GM21447 (cell line): ENCODE data around the gene FAM83D.

ENCODE experiments used
- ATAC-seq: cut with Tn5 transposase; IDR thresholded peaks from one replicate; pipeline ENCODE4 v1.9.1; 2021; ENCODE audit not compliant: unreplicated experiment

FAM83D gene

GRCh38 chr20:38894091-38894847, 31.9 kb upstream of the FAM83D start:
- ATAC-seq, result no peak

DNA sequence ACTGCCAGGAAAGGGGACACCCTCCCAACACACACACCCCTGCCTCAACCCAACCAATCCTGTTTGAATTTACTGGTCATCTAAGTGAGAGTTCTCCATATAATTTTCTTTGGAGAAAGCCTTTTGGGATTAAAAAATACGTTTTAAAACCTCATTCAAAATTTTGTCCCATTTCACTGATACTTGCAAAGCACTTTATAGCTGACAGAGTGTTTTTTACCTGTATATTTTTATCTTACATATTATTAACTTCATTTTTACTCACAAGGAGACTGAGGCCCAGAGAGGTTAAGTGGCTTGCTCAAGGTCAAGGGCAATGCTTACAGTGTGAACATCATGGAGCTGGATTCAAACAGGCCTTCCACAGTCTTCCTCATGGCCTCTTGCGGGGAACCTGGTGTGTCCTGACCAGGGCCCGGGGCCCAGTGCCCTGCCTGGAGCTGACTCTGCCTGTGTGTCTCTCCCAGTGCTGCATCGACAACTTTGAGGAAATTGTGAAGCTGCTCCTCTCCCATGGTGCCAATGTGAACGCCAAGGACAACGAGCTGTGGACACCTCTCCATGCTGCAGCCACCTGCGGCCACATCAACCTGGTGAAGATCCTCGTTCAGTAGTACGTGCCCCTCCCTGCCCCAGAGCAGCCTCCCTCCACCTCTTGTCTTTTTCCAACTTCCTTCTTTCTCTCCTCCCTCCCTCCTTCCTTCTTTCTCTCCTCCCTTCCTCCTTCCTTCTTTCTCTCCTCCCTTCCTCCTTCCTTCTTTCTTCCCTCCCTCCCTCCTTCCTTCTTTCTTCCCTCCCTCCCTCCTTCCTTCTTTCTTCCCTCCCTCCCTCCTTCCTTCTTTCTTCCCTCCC, 30.9 kb upstream of the FAM83D start:
- no peak for ATAC-seq

GRCh38 chr20:38896009-38896594, 30.1 kb upstream of the FAM83D start:
- ATAC-seq, result no peak

GRCh38 chr20:38897267-38897666, 28.9 kb upstream of the FAM83D start:
- no peak for ATAC-seq

GRCh38 chr20:38900606-38901005, 25.6 kb upstream of the FAM83D start:
- no peak for ATAC-seq

DNA sequence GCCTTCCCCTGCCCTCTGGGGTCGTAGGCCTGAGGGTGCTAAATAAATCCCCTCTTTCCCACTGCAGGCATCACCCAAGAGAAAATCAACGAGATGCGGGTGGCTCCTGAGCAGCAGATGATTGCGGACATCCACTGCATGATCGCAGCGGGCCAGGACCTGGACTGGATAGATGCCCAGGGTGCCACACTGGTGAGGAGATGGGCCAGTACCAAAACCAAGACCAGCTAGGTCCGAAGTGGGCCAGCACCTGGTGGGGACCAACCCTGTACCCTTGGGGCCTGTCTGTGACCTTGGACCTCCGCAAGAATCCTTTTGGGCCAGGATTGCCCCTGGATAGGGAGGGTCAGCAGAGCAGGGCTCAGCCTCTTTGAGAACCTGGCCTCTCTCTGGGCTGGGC, 23.6 kb upstream of the FAM83D start:
- ATAC-seq, result no peak

GRCh38 chr20:38903335-38903734, 22.9 kb upstream of the FAM83D start:
- ATAC-seq, result no peak

GRCh38 chr20:38905375-38905774, 20.8 kb upstream of the FAM83D start:
- ATAC-seq, result no peak

GRCh38 chr20:38907918-38908677, 18.1 kb upstream of the FAM83D start:
- no peak for ATAC-seq

DNA sequence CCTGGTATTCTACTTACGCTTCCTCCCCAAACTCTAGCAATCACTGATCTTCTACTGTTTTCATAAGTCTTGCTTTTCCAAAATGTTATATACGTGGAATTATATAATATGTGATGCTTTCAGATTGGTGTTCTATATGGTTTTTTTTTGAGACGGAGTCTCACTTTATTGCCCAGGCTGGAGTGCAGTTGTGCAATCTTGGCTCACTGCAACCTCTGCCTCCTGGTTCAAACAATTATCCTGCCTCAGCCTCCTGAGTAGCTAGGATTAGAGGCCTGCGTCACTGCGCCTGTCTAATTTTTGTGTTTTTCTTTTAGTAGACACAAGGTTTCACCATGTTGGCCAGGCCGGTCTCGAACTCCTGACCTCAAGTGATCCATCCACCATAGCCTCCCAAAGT, 10.9 kb upstream of the FAM83D start:
- ATAC-seq, result no peak

GRCh38 chr20:38917657-38918056, 8.6 kb upstream of the FAM83D start:
- no peak for ATAC-seq

DNA sequence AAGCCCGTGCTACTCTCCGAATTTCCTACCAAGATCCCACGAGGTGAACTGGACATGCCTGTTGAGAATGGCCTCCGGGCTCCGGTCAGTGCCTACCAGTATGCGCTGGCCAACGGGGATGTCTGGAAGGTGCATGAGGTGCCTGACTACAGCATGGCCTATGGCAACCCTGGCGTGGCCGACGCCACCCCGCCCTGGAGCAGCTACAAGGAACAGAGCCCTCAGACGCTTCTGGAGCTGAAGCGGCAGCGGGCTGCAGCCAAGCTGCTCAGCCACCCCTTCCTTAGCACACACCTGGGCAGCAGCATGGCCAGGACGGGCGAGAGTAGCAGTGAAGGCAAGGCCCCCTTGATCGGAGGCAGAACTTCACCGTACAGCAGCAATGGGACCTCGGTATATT, 8.0 kb upstream of the FAM83D start:
- no peak for ATAC-seq

DNA sequence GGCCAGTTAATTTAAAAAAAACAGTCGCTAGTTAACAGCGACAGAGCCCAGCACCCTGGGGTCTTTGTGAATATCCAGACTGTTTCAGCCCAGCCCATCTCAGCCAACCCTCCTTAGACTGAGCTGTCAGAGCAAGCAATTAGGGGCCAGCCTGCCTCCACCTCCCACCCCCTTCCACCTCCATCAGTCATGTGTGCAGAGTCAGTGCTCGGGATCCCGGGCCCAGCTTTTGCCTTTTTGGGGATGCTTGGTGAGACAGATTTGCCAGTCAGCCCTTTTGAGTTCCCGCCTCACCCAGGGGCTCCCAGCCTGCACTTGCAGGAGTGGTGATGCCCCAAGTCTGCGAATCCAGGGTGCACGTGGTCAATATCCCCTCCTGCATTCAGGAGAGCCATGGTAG, 6.5 kb upstream of the FAM83D start:
- ATAC-seq, result no peak

GRCh38 chr20:38920411-38920810, 5.8 kb upstream of the FAM83D start:
- no peak for ATAC-seq

GRCh38 chr20:38920851-38921250, 5.4 kb upstream of the FAM83D start:
- no peak for ATAC-seq

DNA sequence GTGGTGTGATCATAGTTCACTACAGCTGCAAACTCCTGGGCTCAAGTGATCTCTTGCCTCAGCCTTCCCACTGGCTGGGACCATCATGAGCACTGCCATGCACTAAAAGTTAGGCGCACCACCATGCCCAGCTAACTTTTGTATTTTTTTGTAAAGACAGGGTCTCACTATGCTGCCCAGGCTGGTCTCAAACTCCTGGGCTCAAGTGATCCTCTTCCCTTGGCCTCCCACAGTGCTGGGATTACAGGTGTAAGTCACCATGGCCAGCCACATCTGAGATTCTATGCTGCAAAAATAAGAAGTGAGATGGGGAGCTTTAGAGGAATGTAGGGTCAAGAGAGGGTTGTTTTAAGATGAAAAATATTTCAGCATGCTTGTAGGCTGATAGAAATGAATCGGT, 1.5 kb upstream of the FAM83D start:
- no peak for ATAC-seq

DNA sequence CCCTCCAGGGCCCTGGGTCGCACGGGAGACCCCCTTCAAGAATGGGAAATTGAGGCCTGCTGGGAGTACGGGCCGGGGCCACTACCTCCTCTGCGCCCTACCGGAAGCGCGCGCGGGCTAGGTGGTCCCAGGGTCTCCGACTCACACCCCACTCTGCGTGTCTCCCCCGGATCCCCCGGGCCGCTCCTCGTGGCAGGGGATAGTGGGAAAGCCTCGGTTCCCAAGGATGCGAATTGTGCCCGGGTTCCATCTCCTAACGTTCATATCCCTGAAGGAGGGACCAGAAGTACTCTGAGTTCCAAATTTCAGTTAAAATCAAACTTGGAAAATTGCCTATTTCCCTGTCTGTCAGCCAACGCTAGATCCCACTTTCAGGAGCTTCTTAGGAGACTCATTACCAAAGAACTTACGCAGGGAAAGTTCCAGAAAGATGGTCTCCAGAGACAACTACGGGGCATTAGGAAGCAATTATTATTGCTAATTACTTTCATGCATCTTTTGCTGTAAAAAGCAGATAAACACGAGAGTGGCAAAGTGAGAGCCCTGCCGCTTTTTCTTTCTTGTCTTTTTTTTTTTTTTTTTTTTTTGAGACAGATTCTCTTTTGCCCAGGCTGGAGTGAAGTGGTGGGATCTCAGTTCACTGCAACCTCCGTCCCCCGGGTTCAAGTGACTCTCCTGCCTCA, 858 bp downstream of the FAM83D start:
- ATAC-seq, result peak; percentile 2

- ATAC-seq, result no peak
Measured at GRCh38 chr20:38927902-38928578, 1.8 kb downstream of the FAM83D start.

DNA sequence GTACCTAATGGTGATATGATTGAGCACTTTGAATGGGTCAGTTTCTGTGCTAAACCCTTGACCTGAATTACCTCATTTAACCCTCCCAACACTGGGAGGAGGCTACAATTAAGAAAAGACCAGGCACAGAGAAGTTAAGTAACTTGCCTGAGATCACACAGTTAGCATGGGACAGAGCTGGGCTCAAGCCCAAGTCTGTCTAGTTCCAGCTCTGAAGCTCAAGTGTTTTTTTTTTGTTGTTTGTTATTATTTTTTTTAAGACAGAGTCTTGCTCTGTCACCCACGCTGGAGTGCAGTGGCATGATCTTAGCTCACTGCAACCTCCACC, 4.0 kb downstream of the FAM83D start:
- no peak for ATAC-seq

GRCh38 chr20:38931984-38932383, 5.8 kb downstream of the FAM83D start:
- ATAC-seq, result no peak
